CD14-positive monocyte (primary cell): ENCODE measurements around the gene CFAP61. TPM values are rescaled to one million over a fixed set of nuclear protein-coding genes. Genes with fewer than 3 reads are reported as not detected.

Experiments used
- DNase-seq, 3 donors: peaks; one replicate each; pipeline ENCODE4 v3.0.0-alpha.2; 2011 to 2022
- H2AFZ ChIP-seq: 2 replicates; pipeline ENCODE4 v1.6.0; 2012; ENCODE audit warnings: mild to moderate bottlenecking, low read depth, low read length, inconsistent platforms; ENCODE audit not compliant: insufficient read depth, poor library complexity, severe bottlenecking
- H3K27ac ChIP-seq, 2 donors: 1 replicate in 1 of 2; 2 replicates in 1 of 2; pipeline ENCODE4 v1.5.1; 2012 to 2013; ENCODE audit warnings: low read length in 2 of 2, control low read depth in 1 of 2, inconsistent platforms in 1 of 2, low read depth in 1 of 2, mild to moderate bottlenecking in 1 of 2
- H3K27me3 ChIP-seq, 2 donors: one replicate each; pipeline versions ENCODE4 v1.6.0 to v1.6.1; 2011 to 2013; ENCODE audit warnings: low read length in 2 of 2; ENCODE audit not compliant: control insufficient read depth in 2 of 2, insufficient read depth in 2 of 2
- H3K36me3 ChIP-seq, 2 donors: replicated peaks in 1 of 2; 1 replicate in 1 of 2; 2 replicates in 1 of 2; pipeline versions ENCODE4 v1.5.1 to v1.6.1; 2012 to 2013; ENCODE audit warnings: low read length in 2 of 2, control low read depth in 1 of 2, inconsistent platforms in 1 of 2, mild to moderate bottlenecking in 1 of 2; ENCODE audit not compliant: insufficient read depth in 2 of 2, control insufficient read depth in 1 of 2
- H3K4me1 ChIP-seq, 2 donors: 1 replicate in 1 of 2; 2 replicates in 1 of 2; pipeline versions ENCODE4 v1.5.1 to v1.6.1; 2012 to 2013; ENCODE audit warnings: low read length in 2 of 2, control low read depth in 1 of 2, inconsistent platforms in 1 of 2, mild to moderate bottlenecking in 1 of 2, moderate library complexity in 1 of 2; ENCODE audit not compliant: insufficient read depth in 2 of 2, control insufficient read depth in 1 of 2
- H3K4me2 ChIP-seq: replicated peaks from 2 replicates; pipeline ENCODE3; 2012; ENCODE audit warnings: low read length, moderate library complexity, mild to moderate bottlenecking; ENCODE audit not compliant: poor library complexity, severe bottlenecking; ENCODE audit errors: extremely low read depth
- H3K4me3 ChIP-seq, 3 experiments: fragments of 200-600 bp in 1 of 3; sonication (generic) in 1 of 3; replicated peaks in 1 of 3; 1 replicate in 2 of 3; 2 replicates in 1 of 3; pipeline ENCODE4 v1.5.1; 2011 to 2013; ENCODE audit warnings: low read length in 3 of 3, mild to moderate bottlenecking in 3 of 3, control low read depth in 2 of 3, low read depth in 2 of 3, inconsistent platforms in 1 of 3, moderate library complexity in 1 of 3
- H3K79me2 ChIP-seq: 2 replicates; pipeline ENCODE4 v1.6.0; 2012; ENCODE audit warnings: mild to moderate bottlenecking, control low read depth, inconsistent platforms, low read length, moderate library complexity; ENCODE audit not compliant: insufficient read depth
- H3K9ac ChIP-seq: 2 replicates; pipeline ENCODE4 v1.6.0; 2017; ENCODE audit warnings: low read length, mild to moderate bottlenecking; ENCODE audit not compliant: insufficient read depth, poor library complexity, severe bottlenecking
- H3K9me3 ChIP-seq, 2 donors: replicated peaks in 1 of 2; 1 replicate in 1 of 2; 2 replicates in 1 of 2; pipeline versions ENCODE4 v1.5.1 to v1.6.1; 2012 to 2013; ENCODE audit warnings: low read length in 2 of 2, control low read depth in 1 of 2; ENCODE audit not compliant: control insufficient read depth in 1 of 2, insufficient read depth in 1 of 2
- H4K20me1 ChIP-seq: 2 replicates; pipeline ENCODE4 v1.6.0; 2012; ENCODE audit warnings: mild to moderate bottlenecking, low read length, control low read depth, moderate library complexity; ENCODE audit not compliant: insufficient read depth
- H3K27ac Mint-ChIP-seq, 7 donors: one replicate each; pipeline ENCODE4 v1.8.0; 2020; ENCODE audit warnings: mild to moderate bottlenecking in 7 of 7, mixed read lengths in 7 of 7, moderate library complexity in 6 of 7, inconsistent platforms in 2 of 7
- H3K27me3 Mint-ChIP-seq, 3 donors: one replicate each; pipeline ENCODE4 v1.8.0; 2021 to 2022; ENCODE audit warnings: low read depth in 3 of 3, mild to moderate bottlenecking in 3 of 3, mixed read lengths in 3 of 3, moderate library complexity in 3 of 3, inconsistent platforms in 1 of 3
- H3K36me3 Mint-ChIP-seq, 2 donors: one replicate each; pipeline ENCODE4 v1.8.0; 2020; ENCODE audit warnings: mixed read lengths in 2 of 2, inconsistent platforms in 1 of 2, mild to moderate bottlenecking in 1 of 2
- H3K4me1 Mint-ChIP-seq: one replicate; pipeline ENCODE4 v1.8.0; 2020; ENCODE audit warnings: mild to moderate bottlenecking, mixed read lengths
- H3K4me3 Mint-ChIP-seq, 2 donors: one replicate each; pipeline ENCODE4 v1.8.0; 2020; ENCODE audit warnings: mild to moderate bottlenecking in 2 of 2, mixed read lengths in 2 of 2, moderate library complexity in 1 of 2
- H3K9me3 Mint-ChIP-seq, 7 donors: one replicate each; pipeline ENCODE4 v1.8.0; 2020 to 2022; ENCODE audit warnings: mixed read lengths in 7 of 7, mild to moderate bottlenecking in 6 of 7, moderate library complexity in 6 of 7, inconsistent platforms in 2 of 7
- WGBS: methylation state at CpG from one replicate; pipeline ENCODE4 v1.1.5; 2013; ENCODE audit warnings: missing lambda C conversion rate; ENCODE audit not compliant: insufficient coverage; 5-methylcytosine and 5-hydroxymethylcytosine counted together
- intact Hi-C, 2 donors: fragments of 100-400 bp; cut with micrococcal nuclease; formaldehyde crosslinking; loops; one replicate each; pipeline versions ENCODE4 v1.15.0 to v1.15.1; 2023
- polyA plus RNA-seq, 3 donors: library from polyadenylated mRNA; depleted of rRNA in 1 of 3; unstranded in 2 of 3; stranded (reverse) in 1 of 3; fragments of 300-500 nt in 2 of 3; fragments of >200 nt in 1 of 3; fragmentation: Illumina TruSeq in 2 of 3; gene quantifications; 1 replicate in 2 of 3; 2 replicates in 1 of 3; pipeline ENCODE4 v1.2.3, GENCODE V29; 2012 to 2021
- TF ChIP-seq, protein P1 (sequence below): fragments of 200-600 bp; IDR thresholded peaks from one replicate; pipeline ENCODE4 v1.8.0; 2022; ENCODE audit warnings: antibody characterized with exemption, mild to moderate bottlenecking

CFAP61 gene
- polyA plus RNA-seq, 3 donors: not detected

DNA sequence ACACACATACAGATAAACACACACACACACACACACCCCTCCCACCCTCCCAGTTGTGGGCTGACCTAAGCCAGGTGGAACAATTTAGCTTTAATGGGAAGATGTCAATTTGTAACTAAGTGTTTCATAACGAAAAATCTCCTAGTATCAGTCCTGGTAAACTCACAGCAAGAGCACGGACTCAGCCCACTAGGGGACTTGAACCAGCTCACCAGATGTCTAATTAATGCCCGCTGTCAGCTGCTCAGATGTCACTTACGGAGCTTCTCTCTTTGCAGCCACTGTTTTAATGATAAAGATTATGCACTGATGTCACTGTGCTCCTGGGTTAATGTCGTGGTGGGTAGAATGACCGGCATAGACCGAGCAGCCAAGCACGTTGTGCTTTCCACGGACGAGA, 199.0 kb downstream of the CFAP61 start:
- TF ChIP-seq, protein P1, sequence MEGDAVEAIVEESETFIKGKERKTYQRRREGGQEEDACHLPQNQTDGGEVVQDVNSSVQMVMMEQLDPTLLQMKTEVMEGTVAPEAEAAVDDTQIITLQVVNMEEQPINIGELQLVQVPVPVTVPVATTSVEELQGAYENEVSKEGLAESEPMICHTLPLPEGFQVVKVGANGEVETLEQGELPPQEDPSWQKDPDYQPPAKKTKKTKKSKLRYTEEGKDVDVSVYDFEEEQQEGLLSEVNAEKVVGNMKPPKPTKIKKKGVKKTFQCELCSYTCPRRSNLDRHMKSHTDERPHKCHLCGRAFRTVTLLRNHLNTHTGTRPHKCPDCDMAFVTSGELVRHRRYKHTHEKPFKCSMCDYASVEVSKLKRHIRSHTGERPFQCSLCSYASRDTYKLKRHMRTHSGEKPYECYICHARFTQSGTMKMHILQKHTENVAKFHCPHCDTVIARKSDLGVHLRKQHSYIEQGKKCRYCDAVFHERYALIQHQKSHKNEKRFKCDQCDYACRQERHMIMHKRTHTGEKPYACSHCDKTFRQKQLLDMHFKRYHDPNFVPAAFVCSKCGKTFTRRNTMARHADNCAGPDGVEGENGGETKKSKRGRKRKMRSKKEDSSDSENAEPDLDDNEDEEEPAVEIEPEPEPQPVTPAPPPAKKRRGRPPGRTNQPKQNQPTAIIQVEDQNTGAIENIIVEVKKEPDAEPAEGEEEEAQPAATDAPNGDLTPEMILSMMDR: no peak
- H3K4me2 ChIP-seq: no peak overlapping the region
- no peaks in the 10 kb centered on the region for H3K9me3 ChIP-seq
- no peaks in the 10 kb centered on the region for H3K36me3 ChIP-seq
- H3K27ac ChIP-seq: no peak overlapping the region
- H3K9me3 Mint-ChIP-seq: peaks cover 0 to 8% (median 2%) of the 10 kb centered on the region in 7 donors
- H3K79me2 ChIP-seq: no peaks in the 10 kb centered on the region
- H3K9ac ChIP-seq: no peak overlapping the region
- H3K4me1 ChIP-seq: peaks cover 28 to 34% of the 10 kb centered on the region in 2 donors
- H2AFZ ChIP-seq: no peak overlapping the region
- no peaks in the 10 kb centered on the region for H3K27me3 ChIP-seq
- no peaks in the 10 kb centered on the region for H4K20me1 ChIP-seq
- intact Hi-C loops: no loop called here
- H3K4me1 Mint-ChIP-seq: peaks cover 38% of the 10 kb centered on the region
- no peak for DNase-seq
- no peak overlapping the region for H3K27ac Mint-ChIP-seq
- peaks cover under 1 to 3% of the 10 kb centered on the region in 2 donors for H3K36me3 Mint-ChIP-seq
- H3K27me3 Mint-ChIP-seq: peaks cover 0 to 6% (median 0%) of the 10 kb centered on the region in 3 donors
- WGBS: 96% methylated on average over 9 of the region's 10 CpGs
- no peak overlapping the region for H3K4me3 Mint-ChIP-seq
- no peak overlapping the region for H3K4me3 ChIP-seq

DNA sequence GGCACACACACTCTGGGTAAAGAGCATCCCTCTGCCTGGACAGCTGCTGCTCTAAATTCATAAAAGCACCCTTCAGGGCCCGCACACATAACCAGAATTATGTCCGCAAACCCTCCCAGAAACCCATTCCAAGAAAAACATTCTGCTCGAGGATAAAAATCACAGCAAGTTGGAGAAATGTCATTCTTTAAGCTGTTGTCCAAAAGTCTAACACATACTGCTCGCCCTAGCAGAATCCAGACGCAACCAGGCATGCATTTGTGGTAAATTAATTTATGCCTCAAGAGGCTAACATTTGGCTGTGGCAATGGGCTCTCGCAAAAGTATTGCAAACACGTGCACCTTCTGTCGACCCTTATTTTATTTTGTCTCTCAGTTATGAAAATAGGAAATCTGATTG, 199.5 kb downstream of the CFAP61 start:
- Mint-ChIP-seq H3K36me3 (peaks cover 3% of the 10 kb centered on the region in 2 donors), H3K27me3 (peaks cover 0 to 6% (median 0%) of the 10 kb centered on the region in 3 donors), H3K27ac (no peak overlapping the region), H3K4me3 (no peak overlapping the region), H3K4me1 (peaks cover 38% of the 10 kb centered on the region), H3K9me3 (peaks cover 0 to 8% (median 2%) of the 10 kb centered on the region in 7 donors)
- H4K20me1 ChIP-seq: no peaks in the 10 kb centered on the region
- H3K79me2 ChIP-seq: no peaks in the 10 kb centered on the region
- no peak overlapping the region for H3K4me2 ChIP-seq
- H3K4me1 ChIP-seq: peaks cover 28 to 34% of the 10 kb centered on the region in 2 donors
- no peaks in the 10 kb centered on the region for H3K9me3 ChIP-seq
- no peaks in the 10 kb centered on the region for H3K36me3 ChIP-seq
- intact Hi-C loops: no loop called here
- 100% methylated on average over 1 of the region's 8 CpGs for WGBS
- no peak overlapping the region for H3K27ac ChIP-seq
- H3K27me3 ChIP-seq: no peaks in the 10 kb centered on the region
- H3K9ac ChIP-seq: no peak overlapping the region
- H2AFZ ChIP-seq: no peak overlapping the region
- H3K4me3 ChIP-seq: no peak overlapping the region
- no peak for DNase-seq
- TF ChIP-seq, protein P1: no peak
